A673 (cell line): ENCODE results near the gene ASTN2. TPM values are rescaled to one million over a fixed set of nuclear protein-coding genes. Genes with fewer than 3 reads are reported as not detected.

Source experiments
- BruUV-seq: library from RNA; stranded (reverse); fragments of 400-500 nt; replicated peaks from 2 replicates; lab custom pipeline; 2021; lab: Mats Ljungman, UMichigan
- CTCF ChIA-PET: fragments of 300-600 bp; sonication (Branson Sonifier 250); formaldehyde crosslinking; loops from one replicate; lab custom pipeline; 2022; ENCODE audit warnings: antibody characterized with exemption; lab: Charles Lee
- POLR2A ChIA-PET: fragments of 300-600 bp; sonication (Branson Sonifier 250); formaldehyde crosslinking; loops from one replicate; lab custom pipeline; 2022; ENCODE audit warnings: antibody characterized with exemption; ENCODE audit not compliant: low non-redundant PET; lab: Charles Lee
- DNase-seq: peaks from one replicate; pipeline ENCODE4 v3.0.0-alpha.2; 2015; ENCODE audit warnings: low spot score
- H3K27ac ChIP-seq: fragments of 200-600 bp; sonication (generic); 2 replicates; pipeline ENCODE4 v1.5.1; 2016; ENCODE audit warnings: mixed run types, low read depth, mild to moderate bottlenecking, mixed read lengths, antibody characterized with exemption, low read length; ENCODE audit not compliant: poor library complexity, severe bottlenecking
- H3K27me3 ChIP-seq: fragments of 200-600 bp; sonication (generic); replicated peaks from 2 replicates; pipeline ENCODE4 v1.6.1; 2017; ENCODE audit warnings: mixed run types, low read depth, mild to moderate bottlenecking, mixed read lengths, antibody characterized with exemption, low read length; ENCODE audit not compliant: insufficient read depth, poor library complexity
- H3K36me3 ChIP-seq: fragments of 200-600 bp; sonication (generic); 2 replicates; pipeline ENCODE4 v1.6.1; 2016; ENCODE audit warnings: mixed run types, mild to moderate bottlenecking, mixed read lengths, antibody characterized with exemption, low read length; ENCODE audit not compliant: insufficient read depth, poor library complexity, severe bottlenecking
- H3K4me1 ChIP-seq: fragments of 200-600 bp; sonication (generic); 2 replicates; pipeline ENCODE4 v1.6.1; 2017; ENCODE audit warnings: mixed run types, mild to moderate bottlenecking, mixed read lengths, antibody characterized with exemption, low read length; ENCODE audit not compliant: insufficient read depth, poor library complexity, severe bottlenecking
- H3K4me3 ChIP-seq: fragments of 200-600 bp; sonication (generic); 2 replicates; pipeline ENCODE4 v1.5.1; 2016; ENCODE audit warnings: low read depth, mixed run types, mild to moderate bottlenecking, mixed read lengths, low read length; ENCODE audit not compliant: poor library complexity, severe bottlenecking
- H3K9me3 ChIP-seq: fragments of 200-600 bp; sonication (generic); 2 replicates; pipeline ENCODE4 v1.6.1; 2016; ENCODE audit warnings: mixed run types, low read depth, mild to moderate bottlenecking, mixed read lengths, antibody characterized with exemption, low read length; ENCODE audit not compliant: poor library complexity, severe bottlenecking
- EZH2 ChIP-seq: fragments of 200-600 bp; sonication (generic); IDR thresholded peaks from 2 replicates; pipeline ENCODE4 v1.6.1; 2017; ENCODE audit warnings: borderline replicate concordance, low read depth, mild to moderate bottlenecking, mixed read lengths, antibody characterized with exemption, low read length; ENCODE audit not compliant: poor library complexity, severe bottlenecking
- intact Hi-C: fragments of 100-400 bp; cut with micrococcal nuclease; formaldehyde crosslinking; loops from one replicate; pipeline ENCODE4 v1.10.0; 2022; ENCODE audit not compliant: unreplicated experiment
- total RNA-seq: library from RNA; stranded (reverse); gene quantifications from 2 replicates; pipeline ENCODE4 v1.2.3, GENCODE V29; 2021
- TF ChIP-seq, protein P1 (sequence below): fragments of 300-800, 200-600 bp; sonication (generic); conservative IDR thresholded peaks from 2 replicates; pipeline ENCODE4 v1.5.1; 2017; ENCODE audit warnings: low read depth, mild to moderate bottlenecking, antibody characterized with exemption, low read length, moderate library complexity, mixed read lengths

ASTN2 gene
- total RNA-seq, 1 experiment from 2014 or later: 3.4 TPM

DNA sequence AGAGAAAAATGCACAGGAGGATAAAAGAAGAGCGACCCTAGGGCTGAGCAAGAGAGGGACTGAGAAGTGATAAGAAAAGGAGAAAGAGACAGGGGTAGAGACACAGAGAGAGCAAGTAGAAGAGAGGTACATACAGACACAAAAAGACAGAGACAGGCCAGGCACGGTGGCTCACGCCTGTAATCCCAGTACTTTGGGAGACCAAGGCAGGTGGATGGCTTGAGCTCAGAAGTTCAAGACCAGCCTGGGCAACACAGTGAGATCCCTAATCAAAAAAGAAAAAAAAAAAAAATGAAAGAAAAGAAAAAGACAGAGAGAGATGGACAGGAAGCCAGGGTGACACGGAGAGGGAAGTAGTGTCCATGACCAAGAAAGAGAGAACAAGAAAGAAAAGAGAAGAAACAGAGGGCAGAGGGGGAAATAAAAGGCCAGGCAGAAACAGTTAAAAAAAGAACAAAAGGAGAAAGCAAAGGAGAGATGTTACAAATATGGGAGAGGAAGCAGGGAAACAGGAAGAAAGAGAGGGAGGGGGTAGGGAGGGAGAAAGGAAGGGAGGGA, 937.2 kb downstream of the ASTN2 start:
- no peaks in the 10 kb centered on the region for H3K9me3 ChIP-seq
- CTCF ChIA-PET: no interaction called here
- DNase-seq: no peak
- no peaks in the 10 kb centered on the region for H3K27me3 ChIP-seq
- BruUV-seq: no TSS peak
- no peak overlapping the region for H3K27ac ChIP-seq
- no peak overlapping the region for H3K4me3 ChIP-seq
- TF ChIP-seq, protein P1, sequence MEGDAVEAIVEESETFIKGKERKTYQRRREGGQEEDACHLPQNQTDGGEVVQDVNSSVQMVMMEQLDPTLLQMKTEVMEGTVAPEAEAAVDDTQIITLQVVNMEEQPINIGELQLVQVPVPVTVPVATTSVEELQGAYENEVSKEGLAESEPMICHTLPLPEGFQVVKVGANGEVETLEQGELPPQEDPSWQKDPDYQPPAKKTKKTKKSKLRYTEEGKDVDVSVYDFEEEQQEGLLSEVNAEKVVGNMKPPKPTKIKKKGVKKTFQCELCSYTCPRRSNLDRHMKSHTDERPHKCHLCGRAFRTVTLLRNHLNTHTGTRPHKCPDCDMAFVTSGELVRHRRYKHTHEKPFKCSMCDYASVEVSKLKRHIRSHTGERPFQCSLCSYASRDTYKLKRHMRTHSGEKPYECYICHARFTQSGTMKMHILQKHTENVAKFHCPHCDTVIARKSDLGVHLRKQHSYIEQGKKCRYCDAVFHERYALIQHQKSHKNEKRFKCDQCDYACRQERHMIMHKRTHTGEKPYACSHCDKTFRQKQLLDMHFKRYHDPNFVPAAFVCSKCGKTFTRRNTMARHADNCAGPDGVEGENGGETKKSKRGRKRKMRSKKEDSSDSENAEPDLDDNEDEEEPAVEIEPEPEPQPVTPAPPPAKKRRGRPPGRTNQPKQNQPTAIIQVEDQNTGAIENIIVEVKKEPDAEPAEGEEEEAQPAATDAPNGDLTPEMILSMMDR: no peak
- no peak for TF ChIP-seq EZH2
- no peaks in the 10 kb centered on the region for H3K36me3 ChIP-seq
- intact Hi-C loops: no loop called here
- POLR2A ChIA-PET: no interaction called here
- peaks cover 3% of the 10 kb centered on the region for H3K4me1 ChIP-seq

DNA sequence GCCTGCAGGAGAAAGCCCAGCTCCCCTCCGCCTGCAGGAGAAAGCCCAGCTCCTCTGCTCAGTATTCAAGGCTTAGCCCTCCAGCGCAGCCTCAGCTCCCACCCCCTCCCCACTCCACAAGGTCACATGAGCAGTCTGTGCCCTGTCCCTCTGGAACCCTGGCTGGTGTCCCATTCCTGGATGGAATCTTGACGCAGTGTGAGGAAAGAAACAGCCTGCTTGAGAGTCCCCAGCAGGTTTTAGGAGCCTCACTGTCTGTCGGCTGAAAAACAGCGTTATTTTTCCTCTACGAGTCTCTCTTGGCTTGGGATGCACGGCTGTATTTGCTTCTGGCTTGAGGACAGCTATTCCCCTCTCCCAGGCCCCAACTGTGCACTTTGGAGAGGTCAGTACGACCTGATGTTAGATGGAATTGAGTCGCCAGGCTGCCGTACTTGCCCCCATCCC, 937.9 kb downstream of the ASTN2 start:
- ChIA-PET POLR2A (no interaction called here), CTCF (no interaction called here)
- no peak overlapping the region for H3K4me3 ChIP-seq
- H3K36me3 ChIP-seq: no peaks in the 10 kb centered on the region
- H3K27ac ChIP-seq: no peak overlapping the region
- BruUV-seq: no TSS peak
- H3K27me3 ChIP-seq: no peaks in the 10 kb centered on the region
- intact Hi-C loops: no loop called here
- TF ChIP-seq, protein P1: no peak
- TF ChIP-seq EZH2: no peak
- no peak for DNase-seq
- peaks cover 3% of the 10 kb centered on the region for H3K4me1 ChIP-seq
- no peaks in the 10 kb centered on the region for H3K9me3 ChIP-seq

DNA sequence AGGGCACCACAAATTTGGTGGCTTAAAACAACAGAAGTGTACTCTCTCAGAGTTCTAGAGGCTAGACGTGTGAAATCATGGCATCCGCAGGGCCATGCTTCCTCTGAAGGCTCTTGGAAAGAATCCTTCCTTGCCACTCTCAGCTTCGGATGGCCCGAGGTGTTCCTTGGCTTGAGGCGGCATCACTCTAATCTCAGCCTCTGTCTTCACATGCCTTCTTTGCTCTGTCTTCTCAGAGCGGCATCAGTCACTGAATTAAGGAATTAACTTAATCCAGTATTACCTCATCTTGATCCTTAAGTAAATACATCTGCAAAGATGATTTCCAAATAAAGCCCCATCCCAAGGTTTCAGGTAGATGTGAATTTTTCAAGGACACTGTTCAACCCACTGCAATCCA, 938.9 kb downstream of the ASTN2 start:
- H3K4me1 ChIP-seq: peaks cover 13% of the 10 kb centered on the region
- H3K27ac ChIP-seq: no peak overlapping the region
- TF ChIP-seq, protein P1: no peak
- no peak for TF ChIP-seq EZH2
- no peaks in the 10 kb centered on the region for H3K9me3 ChIP-seq
- no peaks in the 10 kb centered on the region for H3K27me3 ChIP-seq
- no TSS peak for BruUV-seq
- H3K4me3 ChIP-seq: no peak overlapping the region
- no peaks in the 10 kb centered on the region for H3K36me3 ChIP-seq
- DNase-seq: no peak
- ChIA-PET CTCF (no interaction called here), POLR2A (no interaction called here)
- intact Hi-C loops: no loop called here
